HEK293T (cell line): ENCODE results near the gene TEX28.
"Not testable (repeated sequence)": the region's sequence is repeated elsewhere in the genome, so short reads cannot be mapped to it uniquely, and the experiment has no call there.

Experiments
- ARNT ChIP-seq: fragments of 450-650 bp; IDR thresholded peaks from 2 replicates; pipeline ENCODE4 v1.6.1; 2017; ENCODE audit warnings: mild to moderate bottlenecking
- BHLHE40 ChIP-seq: fragments of 450-650 bp; IDR thresholded peaks from 2 replicates; pipeline ENCODE4 v1.6.1; 2016; ENCODE audit warnings: mild to moderate bottlenecking, moderate library complexity, borderline replicate concordance
- CTBP1 ChIP-seq: fragments of 450-650 bp; IDR thresholded peaks from 2 replicates; pipeline ENCODE4 v1.6.1; 2016; ENCODE audit warnings: borderline replicate concordance
- ELF4 ChIP-seq: fragments of 450-650 bp; IDR thresholded peaks from 2 replicates; pipeline ENCODE4 v1.6.1; 2017; ENCODE audit warnings: antibody characterized with exemption
- FOXK2 ChIP-seq: fragments of 450-650 bp; IDR thresholded peaks from 2 replicates; pipeline ENCODE4 v1.6.1; 2016; ENCODE audit warnings: mild to moderate bottlenecking
- FOXM1 ChIP-seq: fragments of 450-650 bp; IDR thresholded peaks from 2 replicates; pipeline ENCODE4 v1.6.1; 2017; ENCODE audit warnings: mild to moderate bottlenecking, borderline replicate concordance
- SUZ12 ChIP-seq: fragments of 450-650 bp; IDR thresholded peaks from 2 replicates; pipeline ENCODE4 v1.6.1; 2016; ENCODE audit warnings: mild to moderate bottlenecking
- ZNF384 ChIP-seq: fragments of 450-650 bp; IDR thresholded peaks from 2 replicates; pipeline ENCODE4 v1.6.1; 2016

GRCh38 chrX:154284489-154285338 is 10.2 kb downstream of the TEX28 start:
- TF ChIP-seq ZNF384, ARNT, FOXK2, BHLHE40, SUZ12, FOXM1, CTBP1, ELF4: not testable (repeated sequence)
